OCI-LY1 (cell line): Measurements from ENCODE around the gene SCLY.

Source experiments
- H2AFZ ChIP-seq: fragments of 200-600 bp; sonication (generic), shearing (Covaris generic); 2 replicates; pipeline ENCODE4 v1.6.0; 2014; ENCODE audit warnings: antibody characterized with exemption, mild to moderate bottlenecking, low read length
- H3F3A ChIP-seq: fragments of 200-600 bp; sonication (generic), shearing (Covaris generic); 2 replicates; pipeline ENCODE4 v1.6.0; 2014; ENCODE audit warnings: mild to moderate bottlenecking, antibody characterized with exemption, low read length, moderate library complexity; ENCODE audit not compliant: insufficient read depth
- H3K27ac ChIP-seq: fragments of 200-600 bp; sonication (generic); 2 replicates; pipeline ENCODE4 v1.5.1; 2014; ENCODE audit warnings: low read length, mixed run types, mild to moderate bottlenecking, low read depth; ENCODE audit not compliant: poor library complexity, severe bottlenecking
- H3K27me3 ChIP-seq: fragments of 200-600 bp; sonication (generic); 2 replicates; pipeline ENCODE4 v1.6.0; 2014; ENCODE audit warnings: antibody characterized with exemption, mild to moderate bottlenecking, low read length, moderate library complexity; ENCODE audit not compliant: insufficient read depth
- H3K36me3 ChIP-seq: fragments of 200-600 bp; sonication (generic); 2 replicates; pipeline ENCODE4 v1.6.1; 2014; ENCODE audit warnings: mild to moderate bottlenecking, antibody characterized with exemption, low read length, moderate library complexity, mixed read lengths; ENCODE audit not compliant: insufficient read depth
- H3K4me1 ChIP-seq: fragments of 200-600 bp; sonication (generic); 2 replicates; pipeline ENCODE4 v1.5.1; 2014; ENCODE audit warnings: mild to moderate bottlenecking, low read length, moderate library complexity; ENCODE audit not compliant: insufficient read depth, severe bottlenecking
- H3K4me2 ChIP-seq: fragments of 200-600 bp; sonication (generic), shearing (Covaris generic); 2 replicates; pipeline ENCODE4 v1.6.1; 2014; ENCODE audit warnings: low read length
- H3K4me3 ChIP-seq: fragments of 200-600 bp; sonication (generic); 2 replicates; pipeline ENCODE4 v1.5.1; 2014; ENCODE audit warnings: low read length, low read depth, mild to moderate bottlenecking, mixed read lengths; ENCODE audit not compliant: poor library complexity, severe bottlenecking
- H3K79me2 ChIP-seq: fragments of 200-600 bp; shearing (Covaris generic); 2 replicates; pipeline ENCODE4 v1.6.1; 2016; ENCODE audit warnings: mixed run types, low read length, mixed read lengths; ENCODE audit not compliant: insufficient read depth
- H3K9ac ChIP-seq: fragments of 200-600 bp; sonication (generic), shearing (Covaris generic); 2 replicates; pipeline ENCODE4 v1.6.1; 2014; ENCODE audit warnings: mild to moderate bottlenecking, low read length, mixed read lengths
- H3K9me2 ChIP-seq: fragments of 200-600 bp; sonication (generic), shearing (Covaris generic); 2 replicates; pipeline ENCODE4 v1.6.1; 2014; ENCODE audit warnings: low read depth, mild to moderate bottlenecking, low read length, mixed read lengths
- H3K9me3 ChIP-seq: fragments of 200-600 bp; shearing (Covaris generic); 2 replicates; pipeline ENCODE4 v1.6.1; 2014; ENCODE audit warnings: low read length, mixed read lengths
- H4K20me1 ChIP-seq: fragments of 200-600 bp; sonication (generic), shearing (Covaris generic); 2 replicates; pipeline ENCODE4 v1.6.0; 2016; ENCODE audit warnings: mild to moderate bottlenecking, low read length; ENCODE audit not compliant: insufficient read depth
- CTCF ChIP-seq: fragments of 200-600 bp; sonication (generic), shearing (Covaris generic); IDR thresholded peaks from 2 replicates; pipeline ENCODE4 v1.5.1; 2017; ENCODE audit warnings: mild to moderate bottlenecking, antibody characterized with exemption, low read length, moderate library complexity, mixed read lengths
- EZH2 ChIP-seq: fragments of 200-600 bp; sonication (generic), shearing (Covaris generic); IDR thresholded peaks from 2 replicates; pipeline ENCODE4 v1.8.0; 2017; ENCODE audit warnings: borderline replicate concordance, mixed run types, mild to moderate bottlenecking, antibody characterized with exemption, low read length, moderate library complexity, mixed read lengths

SCLY gene

GRCh38 chr2:238143239-238143951 lies 82.6 kb downstream of the SCLY start:
- Histone ChIP-seq H3K9ac (no peak overlapping the region), H3K9me3 (no peaks in the 10 kb centered on the region), H3K27ac (no peak overlapping the region), H3K36me3 (no peaks in the 10 kb centered on the region), H3K4me2 (no peak overlapping the region), H2AFZ (no peak overlapping the region), H3K27me3 (peaks cover 14% of the 10 kb centered on the region; the same call in 1 of the 2 replicates), H3K9me2 (no peaks in the 10 kb centered on the region), H3K79me2 (no peaks in the 10 kb centered on the region), H3F3A (no peaks in the 10 kb centered on the region), H3K4me3 (no peak overlapping the region), H3K4me1 (peaks cover 14% of the 10 kb centered on the region), H4K20me1 (no peaks in the 10 kb centered on the region)
- TF ChIP-seq EZH2: no peak
- TF ChIP-seq CTCF: no peak

- Histone ChIP-seq H3K27ac (no peak overlapping the region), H3K36me3 (no peaks in the 10 kb centered on the region), H4K20me1 (no peaks in the 10 kb centered on the region), H3K9me2 (no peaks in the 10 kb centered on the region), H3K9me3 (no peaks in the 10 kb centered on the region), H3K27me3 (peaks cover 14% of the 10 kb centered on the region; the same call in 1 of the 2 replicates), H3F3A (no peaks in the 10 kb centered on the region), H3K79me2 (no peaks in the 10 kb centered on the region), H2AFZ (no peak overlapping the region), H3K4me1 (peaks cover 11% of the 10 kb centered on the region), H3K4me3 (no peak overlapping the region), H3K4me2 (no peak overlapping the region), H3K9ac (no peak overlapping the region)
- TF ChIP-seq CTCF (no peak), EZH2 (no peak)
Measured at GRCh38 chr2:238144262-238144661, 83.5 kb downstream of the SCLY start.

GRCh38 chr2:238145046-238145445 lies 84.2 kb downstream of the SCLY start:
- H3K4me2 ChIP-seq: no peak overlapping the region
- no peak overlapping the region for H2AFZ ChIP-seq
- no peak for TF ChIP-seq CTCF
- TF ChIP-seq EZH2: no peak
- H3K27ac ChIP-seq: no peak overlapping the region
- H3K36me3 ChIP-seq: no peaks in the 10 kb centered on the region
- H3K27me3 ChIP-seq: peaks cover 20% of the 10 kb centered on the region; the same call in 1 of the 2 replicates
- H3K79me2 ChIP-seq: no peaks in the 10 kb centered on the region
- peaks cover 4% of the 10 kb centered on the region for H3K4me1 ChIP-seq
- H4K20me1 ChIP-seq: no peaks in the 10 kb centered on the region
- no peak overlapping the region for H3K4me3 ChIP-seq
- no peaks in the 10 kb centered on the region for H3F3A ChIP-seq
- no peaks in the 10 kb centered on the region for H3K9me2 ChIP-seq
- no peaks in the 10 kb centered on the region for H3K9me3 ChIP-seq
- no peak overlapping the region for H3K9ac ChIP-seq
